ENCODE results near the gene SLC6A6.
"Not testable (repeated sequence)": the region's sequence is repeated elsewhere in the genome, so short reads cannot be mapped to it uniquely, and the experiment has no call there.

Gene SLC6A6

DNA sequence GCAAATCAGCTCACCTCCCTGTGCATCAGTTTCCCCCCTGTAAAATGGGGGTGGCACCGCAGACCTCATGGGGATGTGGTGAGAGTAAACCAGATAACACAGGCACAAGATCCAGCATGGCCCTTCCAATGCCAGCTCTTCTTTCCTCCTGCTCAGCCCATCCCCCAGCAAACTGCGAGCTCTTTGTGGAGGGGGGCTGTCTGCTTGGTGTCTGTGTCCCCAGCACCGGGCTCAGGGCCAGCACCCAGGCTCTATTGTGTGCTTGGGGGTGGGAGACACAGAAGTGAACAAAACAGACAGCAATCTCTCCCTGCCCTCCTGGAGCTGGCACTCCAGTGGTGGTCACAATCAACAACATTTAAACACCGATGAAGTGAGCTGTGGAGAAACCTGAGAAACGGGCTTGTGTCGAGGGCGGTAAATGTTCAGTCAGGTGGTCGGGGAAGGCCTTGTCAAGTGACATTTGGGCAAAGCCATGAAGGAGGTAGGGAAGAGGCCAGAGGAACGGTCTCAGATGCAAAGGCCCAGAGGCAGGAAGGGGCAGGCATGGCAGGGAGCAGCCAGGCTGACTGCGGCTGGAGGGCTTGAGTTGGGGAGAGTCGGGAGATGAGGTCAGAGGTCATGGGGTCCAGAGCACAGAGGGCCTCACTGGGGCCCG, 109.3 kb downstream of the SLC6A6 start:
- H3K4me1 ChIP-seq = peaks cover 44% of the 10 kb centered on the region
- H3K27ac ChIP-seq = no peak overlapping the region
- H3K4me2 ChIP-seq = peak overlapping the region; percentile 3; the same call in 1 of the 2 replicates
- no peak for TF ChIP-seq Cebpa-rat (IDR thresholded peaks at IDR 0.05)
- H3K9ac ChIP-seq = no peak overlapping the region
- no peaks in the 10 kb centered on the region for H3K27me3 ChIP-seq
- no peaks in the 10 kb centered on the region for H4K20me1 ChIP-seq
- no peaks in the 10 kb centered on the region for H3K36me3 ChIP-seq
- no peak overlapping the region for H3K4me3 ChIP-seq
- H3K9me3 ChIP-seq = no peaks in the 10 kb centered on the region

DNA sequence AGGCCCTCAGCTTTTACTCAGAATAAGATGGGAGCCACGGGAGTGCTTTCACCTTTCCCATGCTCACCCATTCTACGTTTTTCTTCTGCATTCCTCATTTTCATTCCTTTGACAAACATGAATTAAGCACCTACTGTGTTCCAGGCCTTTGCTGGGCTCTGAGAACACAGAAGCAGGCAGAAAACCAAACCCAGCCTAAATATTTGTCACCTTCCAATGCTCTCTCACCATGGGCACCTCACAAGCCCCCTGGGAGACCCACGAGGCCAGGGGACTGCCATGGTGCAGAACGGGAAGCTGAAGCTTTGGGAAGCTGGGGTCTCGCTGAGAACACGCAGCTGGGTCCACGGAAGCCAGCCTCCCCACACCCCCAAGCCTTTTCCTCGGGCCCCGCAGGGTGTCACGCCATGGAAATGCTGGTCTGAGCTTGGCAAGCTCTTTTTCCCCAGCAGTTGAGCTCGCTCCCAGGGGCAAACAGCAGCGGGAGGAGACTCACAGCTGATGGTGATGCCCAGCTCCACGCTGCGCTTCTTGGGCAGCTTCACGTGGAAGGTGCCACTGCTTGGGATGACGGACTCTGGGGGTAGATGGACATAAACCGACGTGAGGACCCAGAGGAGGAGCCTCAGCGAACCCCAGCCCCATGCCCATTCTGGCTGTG, 110.0 kb downstream of the SLC6A6 start:
- Histone ChIP-seq H3K4me2 (peak overlapping the region; percentile 3; the same call in 1 of the 2 replicates), H3K36me3 (no peaks in the 10 kb centered on the region), H3K4me1 (peaks cover 37% of the 10 kb centered on the region), H3K9me3 (no peaks in the 10 kb centered on the region), H3K9ac (no peak overlapping the region), H3K27ac (no peak overlapping the region), H3K27me3 (no peaks in the 10 kb centered on the region), H3K4me3 (no peak overlapping the region), H4K20me1 (no peaks in the 10 kb centered on the region)
- no peak for TF ChIP-seq Cebpa-rat (IDR thresholded peaks at IDR 0.05)

DNA sequence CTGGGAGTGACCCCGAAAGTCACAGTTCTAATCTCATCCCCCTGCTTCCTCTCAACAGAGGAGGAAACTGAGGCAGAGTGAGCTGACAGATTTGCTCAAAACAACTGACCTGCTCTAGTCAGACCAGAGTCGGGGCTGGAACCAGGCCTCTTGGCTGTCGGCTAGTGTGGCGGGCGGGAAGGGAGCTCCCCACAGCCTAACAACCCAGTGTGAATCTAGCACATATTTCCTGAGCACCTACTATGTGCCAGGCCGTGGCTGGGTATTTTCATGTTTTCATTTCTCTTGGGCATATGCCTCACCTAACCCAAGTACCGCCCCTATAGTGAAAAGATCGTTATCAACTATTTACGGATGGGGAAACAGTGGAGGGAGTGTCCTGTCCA, 110.5 kb downstream of the SLC6A6 start:
- peaks cover 34% of the 10 kb centered on the region for H3K4me1 ChIP-seq
- H3K27me3 ChIP-seq = no peaks in the 10 kb centered on the region
- H3K9me3 ChIP-seq = no peaks in the 10 kb centered on the region
- H4K20me1 ChIP-seq = no peaks in the 10 kb centered on the region
- H3K36me3 ChIP-seq = no peaks in the 10 kb centered on the region
- H3K4me3 ChIP-seq = no peak overlapping the region
- no peak overlapping the region for H3K4me2 ChIP-seq
- no peak overlapping the region for H3K9ac ChIP-seq
- TF ChIP-seq Cebpa-rat (IDR thresholded peaks at IDR 0.05) = no peak
- H3K27ac ChIP-seq = no peak overlapping the region

DNA sequence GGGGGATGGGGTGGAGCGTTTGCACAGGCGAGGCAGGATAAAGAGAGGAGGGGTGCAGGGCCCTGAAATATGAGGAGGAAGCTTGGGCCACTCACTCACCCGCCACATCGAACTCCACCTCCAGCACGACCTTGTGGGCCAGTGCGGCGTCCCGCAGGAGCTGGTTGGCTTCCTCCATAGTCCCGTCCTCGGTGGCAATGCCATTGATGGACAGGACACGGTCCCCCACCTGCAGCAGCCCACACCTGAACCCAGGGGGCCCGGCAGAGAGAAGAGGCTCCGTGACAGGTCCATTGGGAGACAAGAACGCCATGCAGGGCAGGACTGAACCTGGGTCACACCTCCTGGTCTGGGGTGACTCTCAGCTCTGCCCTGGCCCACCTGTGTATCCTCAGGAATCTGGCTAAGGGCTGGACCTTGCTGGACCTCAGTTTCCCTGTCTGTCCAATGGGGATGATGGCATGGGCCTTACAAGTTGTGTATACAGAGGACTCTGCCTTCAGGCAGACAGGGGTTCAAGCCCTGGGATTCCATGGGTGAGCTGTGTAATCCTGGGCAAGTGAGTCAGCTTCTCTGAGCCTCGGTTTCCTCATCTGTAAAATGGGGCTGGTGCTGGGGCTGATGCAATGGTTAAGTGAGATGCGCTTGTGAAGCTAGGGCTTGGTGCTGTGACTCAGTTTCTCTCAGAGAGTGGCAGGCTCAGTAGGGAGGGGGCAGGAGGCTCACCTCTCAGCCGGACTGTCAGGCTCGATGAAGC, 111.3 kb downstream of the SLC6A6 start:
- H3K27ac ChIP-seq = no peak overlapping the region
- TF ChIP-seq Cebpa-rat (IDR thresholded peaks at IDR 0.05) = no peak
- H3K4me2 ChIP-seq = no peak overlapping the region
- H3K9ac ChIP-seq = no peak overlapping the region
- no peak overlapping the region for H3K4me3 ChIP-seq
- no peaks in the 10 kb centered on the region for H3K36me3 ChIP-seq
- peaks cover 27% of the 10 kb centered on the region for H3K4me1 ChIP-seq
- no peaks in the 10 kb centered on the region for H3K27me3 ChIP-seq
- H3K9me3 ChIP-seq = no peaks in the 10 kb centered on the region
- no peaks in the 10 kb centered on the region for H4K20me1 ChIP-seq

DNA sequence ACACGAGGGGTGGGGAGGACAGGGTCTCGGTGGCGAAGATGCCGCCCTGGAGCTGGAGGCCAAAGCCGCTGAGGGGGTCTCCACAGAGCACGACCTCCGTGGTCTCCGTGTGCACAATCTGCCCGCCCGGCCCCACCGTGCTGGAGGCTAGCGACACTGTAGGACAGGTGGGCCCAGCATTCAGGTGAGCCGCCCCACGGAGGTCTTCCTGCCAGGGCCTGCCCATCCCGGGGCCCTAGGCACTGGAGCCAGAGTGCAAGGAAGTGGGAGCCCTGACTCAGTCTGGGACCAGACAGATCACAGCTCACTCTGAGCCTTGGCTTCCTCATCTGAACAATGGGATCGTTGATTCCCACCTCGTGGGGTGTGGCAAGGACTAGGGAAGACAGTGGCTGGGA, 111.9 kb downstream of the SLC6A6 start:
- Histone ChIP-seq H3K27me3 (no peaks in the 10 kb centered on the region), H3K9me3 (no peaks in the 10 kb centered on the region), H3K4me1 (peaks cover 21% of the 10 kb centered on the region), H3K27ac (no peak overlapping the region), H3K4me3 (no peak overlapping the region), H4K20me1 (no peaks in the 10 kb centered on the region), H3K9ac (no peak overlapping the region), H3K4me2 (no peak overlapping the region), H3K36me3 (no peaks in the 10 kb centered on the region)
- TF ChIP-seq Cebpa-rat (IDR thresholded peaks at IDR 0.05) = no peak

DNA sequence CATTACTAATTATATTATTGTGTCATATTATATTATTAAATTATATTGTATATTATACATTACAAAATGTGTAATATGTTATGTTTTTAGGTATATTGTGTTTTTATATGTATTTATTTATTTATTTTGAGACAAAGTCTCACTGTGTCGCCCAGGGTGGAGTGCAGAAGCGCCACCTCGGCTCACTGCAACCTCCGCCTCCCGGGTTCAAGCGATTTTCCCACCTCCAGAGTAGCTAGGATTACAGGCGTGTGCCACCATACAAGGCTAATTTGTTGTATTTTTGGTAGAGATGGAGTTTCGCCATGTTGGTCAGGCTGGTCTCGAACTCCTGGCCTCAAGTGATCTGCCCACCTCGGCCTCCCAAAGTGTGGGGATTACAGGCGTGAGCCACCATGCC, 113.1 kb downstream of the SLC6A6 start:
- H3K9ac ChIP-seq, H3K4me2 ChIP-seq, H3K4me3 ChIP-seq, H3K27ac ChIP-seq, H3K36me3 ChIP-seq, H3K27me3 ChIP-seq, H4K20me1 ChIP-seq, H3K9me3 ChIP-seq: not testable (repeated sequence)
- peaks cover 11% of the 10 kb centered on the region for H3K4me1 ChIP-seq

DNA sequence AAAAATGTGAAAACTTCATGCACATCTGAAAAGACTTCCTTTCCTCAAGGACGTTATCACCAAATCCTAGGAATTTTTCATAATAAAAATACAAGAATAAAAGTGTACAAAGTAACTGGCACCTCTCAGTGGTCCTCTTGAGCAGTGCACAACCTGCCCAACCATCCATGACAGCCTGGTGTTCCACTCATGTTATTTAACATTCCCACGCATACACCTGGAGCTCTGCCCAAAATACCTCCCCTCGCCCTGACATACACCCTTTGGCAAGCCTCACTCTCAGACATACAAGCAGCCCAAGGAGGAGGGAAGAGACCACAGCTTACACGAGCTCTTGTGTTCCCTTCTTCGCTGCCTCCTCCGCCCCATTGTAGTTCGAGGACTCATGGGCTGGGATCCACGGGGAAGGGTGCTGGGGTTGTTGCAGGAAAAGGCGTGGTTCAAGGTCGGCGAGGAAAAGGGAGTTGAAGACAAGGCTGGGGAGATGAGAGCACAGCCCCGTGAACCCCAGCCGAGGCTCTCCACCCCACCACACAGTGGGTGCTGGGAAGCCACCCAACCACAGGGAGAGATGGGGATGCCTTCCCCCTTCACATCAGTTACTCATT, 114.4 kb downstream of the SLC6A6 start:
- no peak for TF ChIP-seq Cebpa-rat (IDR thresholded peaks at IDR 0.05)
- no peak overlapping the region for H3K27ac ChIP-seq
- H3K4me1 ChIP-seq = peaks cover 11% of the 10 kb centered on the region
- no peaks in the 10 kb centered on the region for H3K9me3 ChIP-seq
- H3K4me3 ChIP-seq = no peak overlapping the region
- no peaks in the 10 kb centered on the region for H3K27me3 ChIP-seq
- H4K20me1 ChIP-seq = no peaks in the 10 kb centered on the region
- no peaks in the 10 kb centered on the region for H3K36me3 ChIP-seq
- H3K4me2 ChIP-seq = no peak overlapping the region
- H3K9ac ChIP-seq = no peak overlapping the region

DNA sequence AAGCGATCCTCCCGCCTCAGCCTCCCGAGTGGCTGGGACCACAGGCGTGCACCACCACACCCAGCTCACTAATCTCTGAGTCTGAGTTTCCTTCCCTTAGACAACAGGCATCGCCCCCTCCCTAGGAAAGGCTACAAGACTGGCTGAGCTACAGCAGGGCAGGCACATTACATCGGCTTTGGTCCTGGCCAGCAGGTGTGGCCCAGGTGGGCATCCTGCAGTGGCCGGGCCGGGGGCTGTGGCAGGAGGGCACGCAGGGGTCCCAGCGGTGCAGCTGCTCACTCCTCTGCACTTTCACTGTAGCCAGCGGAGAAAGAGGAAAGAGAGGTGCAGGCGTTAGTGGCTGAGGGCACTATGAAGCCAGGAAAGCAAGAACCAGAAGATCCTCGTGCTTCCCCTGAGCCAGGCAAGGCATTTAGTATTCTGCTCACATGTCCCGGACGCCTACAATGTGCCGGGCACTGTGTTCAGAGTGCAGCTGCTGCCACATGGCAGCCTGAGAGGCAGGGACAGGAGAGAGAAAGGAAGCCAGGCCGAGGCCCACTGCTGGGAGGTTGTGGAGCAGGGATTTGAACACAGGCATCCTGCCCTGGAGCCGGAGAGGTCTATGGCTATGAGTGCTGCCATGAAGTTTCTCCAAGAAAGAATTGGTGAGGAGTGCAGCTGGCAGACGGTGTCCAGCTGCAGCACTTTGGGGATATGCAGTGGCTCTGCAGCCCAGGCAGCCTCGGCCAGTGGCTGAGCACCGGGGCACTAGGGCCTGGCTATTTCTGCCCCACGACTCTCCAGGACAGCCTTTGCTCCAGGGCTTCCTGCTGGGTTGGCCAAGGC, 115.4 kb downstream of the SLC6A6 start:
- no peak overlapping the region for H3K27ac ChIP-seq
- H3K4me1 ChIP-seq = peaks cover 1% of the 10 kb centered on the region; the same call in 1 of the 2 replicates
- H4K20me1 ChIP-seq = no peaks in the 10 kb centered on the region
- H3K36me3 ChIP-seq = no peaks in the 10 kb centered on the region
- H3K9ac ChIP-seq = no peak overlapping the region
- no peak for TF ChIP-seq Cebpa-rat (IDR thresholded peaks at IDR 0.05)
- no peaks in the 10 kb centered on the region for H3K27me3 ChIP-seq
- no peaks in the 10 kb centered on the region for H3K9me3 ChIP-seq
- no peak overlapping the region for H3K4me3 ChIP-seq
- no peak overlapping the region for H3K4me2 ChIP-seq

DNA sequence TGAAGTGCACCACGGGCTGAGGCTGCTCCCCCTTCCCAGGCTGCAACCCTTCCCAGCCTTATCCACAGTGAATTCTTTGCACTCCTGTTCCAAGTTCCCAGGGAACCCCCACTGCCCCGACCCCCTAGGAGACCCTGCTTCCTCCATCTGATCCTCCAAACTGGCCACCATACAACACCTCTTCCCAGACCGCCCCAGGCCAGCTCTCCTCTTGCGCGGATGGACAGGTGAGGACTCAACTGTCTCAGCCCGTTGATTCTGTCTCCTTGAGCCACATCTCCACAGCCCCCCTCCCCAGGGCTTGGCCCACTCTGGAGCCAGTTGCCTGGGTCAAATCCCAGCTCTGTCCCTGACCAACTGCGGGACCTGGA, 116.0 kb downstream of the SLC6A6 start:
- H3K27me3 ChIP-seq = no peaks in the 10 kb centered on the region
- no peaks in the 10 kb centered on the region for H4K20me1 ChIP-seq
- H3K36me3 ChIP-seq = no peaks in the 10 kb centered on the region
- H3K4me3 ChIP-seq = no peak overlapping the region
- TF ChIP-seq Cebpa-rat (IDR thresholded peaks at IDR 0.05) = no peak
- no peak overlapping the region for H3K4me2 ChIP-seq
- no peaks in the 10 kb centered on the region for H3K4me1 ChIP-seq
- H3K9me3 ChIP-seq = no peaks in the 10 kb centered on the region
- no peak overlapping the region for H3K9ac ChIP-seq
- no peak overlapping the region for H3K27ac ChIP-seq
